Right ventricle myocardium superior (tissue), 1 donor: ENCODE data around the gene DCAF4. TPM values are rescaled to one million over a fixed set of nuclear protein-coding genes. Genes with fewer than 3 reads are reported as not detected.
"Not testable (repeated sequence)": the region's sequence is repeated elsewhere in the genome, so short reads cannot be mapped to it uniquely, and the experiment has no call there.

Source experiments
- ATAC-seq: fragments of 200-7000 bp; cut with Tn5 transposase; one replicate; pipeline ENCODE4 v1.9.1; 2020; ENCODE audit warnings: mild to moderate bottlenecking; ENCODE audit not compliant: poor library complexity
- DNase-seq: peaks from one replicate; pipeline ENCODE4 v3.0.0-alpha.2; 2020
- intact Hi-C: fragments of 100-400 bp; cut with DNase I; formaldehyde crosslinking; loops from one replicate; pipeline ENCODE4 v1.11.2; 2022
- total RNA-seq: library from RNA; stranded (reverse); fragmentation: NEBNext Ultra II Directional; extraction: Animal tissue kit (Norgen Biotek cat#: 25700); gene quantifications from one replicate; pipeline ENCODE4 v1.2.1, GENCODE V29; 2021
- donor health status: DM: no; HTN: yes; CAD: no; lungs with severe emphysema.

DCAF4 gene
- total RNA-seq, 1 donor from 2014 or later = 5.5 TPM

GRCh38 chr14:72924337-72924736 lies 1.9 kb upstream of the DCAF4 start:
- intact Hi-C loops = no loop called here
- ATAC-seq (no peak), DNase-seq (peak; percentile 81)

- intact Hi-C loops = no loop called here
- no peak for DNase-seq
- no peak for ATAC-seq
These were observed 999 bp upstream of the DCAF4 start for GRCh38 chr14:72925171-72925759.

GRCh38 chr14:72925815-72926291 lies 411 bp upstream of the DCAF4 start:
- intact Hi-C loops = no loop called here
- ATAC-seq = peak; percentile 42
- DNase-seq = no peak

GRCh38 chr14:72928872-72929271 lies 2.6 kb downstream of the DCAF4 start:
- intact Hi-C loops = no loop called here
- no peak for ATAC-seq

GRCh38 chr14:72929316-72930080 lies 3.2 kb downstream of the DCAF4 start:
- intact Hi-C loops = no loop called here
- DNase-seq = no peak
- no peak for ATAC-seq

More at GRCh38 chr14:72928872-72929271, 2.6 kb downstream of the DCAF4 start:
- no peak for DNase-seq

- ATAC-seq = no peak
- DNase-seq = no peak
- intact Hi-C loops = no loop called here
These were observed 6.6 kb downstream of the DCAF4 start for GRCh38 chr14:72932893-72933292.

- DNase-seq (no peak), ATAC-seq (no peak)
- intact Hi-C loops = no loop called here
These were observed 13.4 kb downstream of the DCAF4 start for GRCh38 chr14:72939630-72940029.

GRCh38 chr14:72941286-72941985 lies 15.2 kb downstream of the DCAF4 start:
- ATAC-seq (no peak), DNase-seq (no peak)
- intact Hi-C loops = no loop called here

- no peak for ATAC-seq
- no peak for DNase-seq
- intact Hi-C loops = no loop called here
These were observed 16.7 kb downstream of the DCAF4 start for GRCh38 chr14:72942934-72943333.

GRCh38 chr14:72943876-72944430 lies 17.7 kb downstream of the DCAF4 start:
- no peak for DNase-seq
- intact Hi-C loops = no loop called here
- ATAC-seq = no peak

- intact Hi-C loops = no loop called here
- DNase-seq (no peak), ATAC-seq (no peak)
These were observed 19.2 kb downstream of the DCAF4 start for GRCh38 chr14:72945356-72946027.

GRCh38 chr14:72946491-72946890 lies 20.2 kb downstream of the DCAF4 start:
- intact Hi-C loops = no loop called here
- DNase-seq (no peak), ATAC-seq (no peak)

GRCh38 chr14:72947366-72948160 lies 21.3 kb downstream of the DCAF4 start:
- ATAC-seq = no peak
- no peak for DNase-seq
- intact Hi-C loops = no loop called here

GRCh38 chr14:72948481-72949138 lies 22.3 kb downstream of the DCAF4 start:
- intact Hi-C loops = no loop called here
- ATAC-seq (peak; percentile 67), DNase-seq (peak; percentile 81)

GRCh38 chr14:72952171-72952570 lies 25.9 kb downstream of the DCAF4 start:
- ATAC-seq (no peak), DNase-seq (no peak)
- intact Hi-C loops = no loop called here

GRCh38 chr14:72956741-72957140 lies 30.5 kb downstream of the DCAF4 start:
- ATAC-seq, DNase-seq, intact Hi-C loops: not testable (repeated sequence)

GRCh38 chr14:72957213-72957612 lies 30.9 kb downstream of the DCAF4 start:
- DNase-seq = no peak
- ATAC-seq = no peak
- intact Hi-C loops = no loop called here

GRCh38 chr14:72958548-72958947 lies 32.3 kb downstream of the DCAF4 start:
- intact Hi-C loops = no loop called here
- no peak for DNase-seq
- no peak for ATAC-seq
